Activated CD4-positive, alpha-beta T cell treated with anti-CD3 and anti-CD28 coated beads, Interleukin-2, amount 10 ng/mL, durations not matched to agents 24 days and 14 days (primary cell): ENCODE results near the gene RLIM. TPM values are rescaled to one million over a fixed set of nuclear protein-coding genes. Genes with fewer than 3 reads are reported as not detected.

Experiments used
- DNase-seq: peaks from one replicate; pipeline ENCODE4 v3.0.0; 2022
- H3K27ac Mint-ChIP-seq: one replicate; pipeline ENCODE4 v1.8.0; 2022; ENCODE audit warnings: mild to moderate bottlenecking, mixed read lengths
- H3K27me3 Mint-ChIP-seq: one replicate; pipeline ENCODE4 v1.8.0; 2022; ENCODE audit warnings: mixed read lengths
- H3K36me3 Mint-ChIP-seq: one replicate; pipeline ENCODE4 v1.8.0; 2022; ENCODE audit warnings: low read depth, mild to moderate bottlenecking, mixed read lengths
- H3K4me1 Mint-ChIP-seq: one replicate; pipeline ENCODE4 v1.8.0; 2021; ENCODE audit warnings: mixed read lengths
- H3K4me3 Mint-ChIP-seq: one replicate; pipeline ENCODE4 v1.8.0; 2022; ENCODE audit warnings: mild to moderate bottlenecking, moderate library complexity, mixed read lengths
- H3K9me3 Mint-ChIP-seq: one replicate; pipeline ENCODE4 v1.8.0; 2021; ENCODE audit warnings: mixed read lengths
- intact Hi-C: fragments of 100-400 bp; cut with micrococcal nuclease; formaldehyde crosslinking; loops from one replicate; pipeline ENCODE4 v1.15.1; 2023
- total RNA-seq: library from RNA; stranded (reverse); gene quantifications from 2 replicates; pipeline ENCODE4 v1.2.3, GENCODE V29; 2022

RLIM gene
- total RNA-seq, 1 donor from 2014 or later: 34.2 TPM

DNA sequence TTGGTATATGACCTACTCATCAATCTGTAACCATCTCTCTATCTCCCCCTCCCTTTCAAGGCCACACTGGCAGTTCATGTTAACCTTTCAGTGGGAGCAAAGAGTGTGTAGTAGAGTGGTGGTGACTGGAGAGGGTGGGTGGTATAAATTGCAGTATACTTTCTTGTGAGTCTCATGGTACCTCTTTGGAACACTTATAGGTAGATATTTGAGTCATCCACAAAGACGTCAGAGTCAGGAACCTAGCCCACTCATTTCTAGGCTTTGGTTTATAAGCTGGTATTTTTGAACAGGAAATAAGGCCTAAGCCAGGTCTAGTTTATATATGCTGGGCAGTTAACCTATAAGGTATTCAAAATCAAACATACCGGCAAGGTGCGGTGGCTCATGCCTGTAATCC lies 36.3 kb downstream of the RLIM start:
- intact Hi-C loops: loop anchor here (1.0 kb wide), 1 partner anchor 36 kb away; the partner anchor contains the start of gene RLIM
- H3K36me3 Mint-ChIP-seq: peaks cover 5% of the 10 kb centered on the region
- H3K27ac Mint-ChIP-seq: peak overlapping the region; percentile 25
- no peak for DNase-seq
- peaks cover 9% of the 10 kb centered on the region for H3K4me1 Mint-ChIP-seq
- no peaks in the 10 kb centered on the region for H3K9me3 Mint-ChIP-seq
- no peak overlapping the region for H3K4me3 Mint-ChIP-seq
- no peaks in the 10 kb centered on the region for H3K27me3 Mint-ChIP-seq

DNA sequence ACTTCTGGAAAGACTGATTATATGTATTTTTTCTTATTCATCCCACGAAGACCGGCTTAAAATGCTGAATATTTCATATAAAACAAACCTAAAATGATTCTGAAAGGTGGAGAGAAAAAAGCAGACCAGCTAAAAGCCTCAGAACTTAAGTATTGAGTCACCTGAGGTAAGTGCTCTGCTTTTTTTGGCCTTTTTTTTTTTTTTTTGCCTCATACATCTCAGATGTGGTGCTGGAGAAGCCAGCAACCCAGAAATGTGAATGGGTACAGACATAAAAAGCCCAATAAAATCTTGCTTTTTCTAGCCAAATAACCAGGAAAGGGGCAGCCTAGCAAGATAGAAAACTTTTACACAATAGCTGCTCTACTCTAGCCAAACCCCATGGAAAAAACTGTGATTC lies 57.0 kb downstream of the RLIM start:
- intact Hi-C loops: no loop called here
- no peak overlapping the region for H3K27ac Mint-ChIP-seq

DNA sequence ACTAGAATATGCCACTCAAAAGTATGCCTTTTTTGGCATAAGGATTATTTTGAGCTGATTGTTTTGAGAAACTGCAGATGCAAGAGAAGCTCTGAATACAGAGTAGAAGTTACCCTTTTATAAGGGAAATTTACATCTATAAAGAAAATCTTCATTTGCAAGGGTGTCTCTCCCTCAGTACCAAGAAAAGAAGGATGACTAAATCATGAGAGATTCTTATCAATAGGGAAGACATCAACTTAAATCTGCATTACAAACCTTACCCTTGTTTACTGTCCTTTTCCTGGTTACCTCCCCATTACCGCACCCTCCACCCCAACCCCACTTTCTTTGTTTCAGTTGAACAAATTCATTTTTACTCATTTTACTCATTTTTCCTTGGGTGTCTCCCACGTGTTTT lies 62.5 kb downstream of the RLIM start:
- intact Hi-C loops: loop anchor here (5.0 kb wide), 1 partner anchor 260 kb away; no protein-coding TSS in a partner anchor
- Mint-ChIP-seq H3K27ac (no peak overlapping the region), H3K4me1 (peaks cover 2% of the 10 kb centered on the region), H3K9me3 (no peaks in the 10 kb centered on the region), H3K27me3 (no peaks in the 10 kb centered on the region), H3K36me3 (no peaks in the 10 kb centered on the region), H3K4me3 (no peak overlapping the region)
- DNase-seq: no peak

More for the DNA sequence above, 57.0 kb downstream of the RLIM start:
- Mint-ChIP-seq H3K27me3 (no peaks in the 10 kb centered on the region), H3K9me3 (no peaks in the 10 kb centered on the region), H3K4me3 (no peak overlapping the region), H3K36me3 (no peaks in the 10 kb centered on the region), H3K4me1 (no peaks in the 10 kb centered on the region)
- DNase-seq: no peak

DNA sequence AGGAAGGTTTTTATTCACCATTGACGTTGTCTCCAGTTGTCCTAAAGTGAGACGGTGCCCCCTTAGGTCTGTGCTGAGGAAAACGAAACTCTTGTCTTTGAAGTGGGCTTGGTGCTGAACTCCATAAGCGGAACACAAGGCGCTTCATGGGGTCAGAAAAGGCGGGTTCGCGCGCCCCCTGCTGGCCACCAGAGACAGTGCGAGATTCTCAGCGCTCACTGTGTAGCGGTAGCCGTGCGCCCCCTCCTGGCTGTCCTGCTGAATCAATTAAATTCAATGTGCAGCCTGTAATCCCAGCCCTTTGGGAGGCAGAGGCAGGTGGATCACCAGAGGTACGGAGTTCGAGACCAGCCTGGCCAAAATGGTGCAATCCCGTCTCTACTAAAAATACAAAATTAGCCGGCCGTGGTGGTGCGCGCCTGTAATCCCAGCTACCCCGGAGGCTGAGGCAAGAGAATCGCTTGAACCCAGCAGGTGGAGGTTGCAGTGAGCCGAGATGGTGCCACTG lies 64.1 kb downstream of the RLIM start:
- Mint-ChIP-seq H3K4me3 (peak overlapping the region; percentile 53), H3K4me1 (peaks cover 2% of the 10 kb centered on the region), H3K36me3 (no peaks in the 10 kb centered on the region), H3K27me3 (no peaks in the 10 kb centered on the region), H3K27ac (peak overlapping the region; percentile 17), H3K9me3 (no peaks in the 10 kb centered on the region)
- peak; percentile 93 for DNase-seq
- intact Hi-C loops: loop anchor here (1.0 to 5.0 kb wide), 2 partner anchors 167 to 258 kb away; no protein-coding TSS in a partner anchor

DNA sequence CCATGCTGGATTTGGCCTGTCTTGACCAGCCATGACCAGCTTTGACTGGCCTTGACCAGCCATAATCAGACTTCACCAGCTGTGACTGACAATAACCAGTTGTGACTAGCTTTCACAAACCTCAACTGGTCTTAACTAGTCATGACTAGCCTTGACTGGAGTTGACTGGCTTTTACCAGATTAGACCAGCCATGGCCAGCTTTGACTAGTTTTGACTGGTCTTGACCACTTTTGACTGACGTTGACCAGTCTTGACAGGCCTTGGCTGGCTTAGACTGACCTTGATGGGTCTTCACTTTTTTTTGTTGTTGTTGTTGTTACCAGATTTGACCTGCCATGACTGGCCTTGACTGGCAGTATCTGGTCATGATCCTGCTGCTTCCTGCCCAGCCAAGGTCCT lies 67.4 kb downstream of the RLIM start:
- H3K4me3 Mint-ChIP-seq: no peak overlapping the region
- H3K36me3 Mint-ChIP-seq: no peaks in the 10 kb centered on the region
- peaks cover 2% of the 10 kb centered on the region for H3K4me1 Mint-ChIP-seq
- no peak for DNase-seq
- no peaks in the 10 kb centered on the region for H3K9me3 Mint-ChIP-seq
- intact Hi-C loops: no loop called here
- no peaks in the 10 kb centered on the region for H3K27me3 Mint-ChIP-seq
- no peak overlapping the region for H3K27ac Mint-ChIP-seq

DNA sequence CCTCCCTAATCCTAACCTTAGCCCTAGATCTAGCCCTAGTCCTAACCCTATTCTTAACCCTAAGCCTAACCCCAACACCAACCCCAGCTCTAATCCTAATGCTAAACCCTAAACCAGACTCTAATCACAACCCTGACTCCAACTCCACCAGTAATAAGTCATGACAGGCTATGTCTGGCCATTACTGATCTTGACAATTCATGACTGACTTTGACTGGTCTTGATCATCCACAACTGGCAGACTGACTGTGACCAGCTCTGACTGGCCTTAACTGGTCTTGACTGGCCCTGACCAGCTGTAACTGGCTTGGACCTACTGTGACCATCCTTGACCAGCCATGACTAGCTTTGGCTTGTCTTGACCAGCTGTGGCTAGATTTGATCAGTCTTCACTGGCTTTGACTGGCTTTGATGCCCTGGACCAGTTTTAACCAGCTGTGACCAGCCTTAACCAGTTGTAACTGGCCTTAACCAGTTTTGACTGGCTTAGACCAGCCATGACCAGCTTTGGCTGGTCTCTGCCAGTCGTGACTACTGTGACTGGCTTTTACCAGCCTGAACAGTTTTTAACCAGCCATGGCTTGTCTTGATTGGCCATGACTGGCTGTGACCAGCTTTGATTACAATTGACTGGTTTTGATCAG lies 68.4 kb downstream of the RLIM start:
- Mint-ChIP-seq H3K4me3 (no peak overlapping the region), H3K27me3 (no peaks in the 10 kb centered on the region), H3K36me3 (no peaks in the 10 kb centered on the region), H3K27ac (no peak overlapping the region), H3K9me3 (no peaks in the 10 kb centered on the region), H3K4me1 (peaks cover 4% of the 10 kb centered on the region)
- no peak for DNase-seq
- intact Hi-C loops: no loop called here

DNA sequence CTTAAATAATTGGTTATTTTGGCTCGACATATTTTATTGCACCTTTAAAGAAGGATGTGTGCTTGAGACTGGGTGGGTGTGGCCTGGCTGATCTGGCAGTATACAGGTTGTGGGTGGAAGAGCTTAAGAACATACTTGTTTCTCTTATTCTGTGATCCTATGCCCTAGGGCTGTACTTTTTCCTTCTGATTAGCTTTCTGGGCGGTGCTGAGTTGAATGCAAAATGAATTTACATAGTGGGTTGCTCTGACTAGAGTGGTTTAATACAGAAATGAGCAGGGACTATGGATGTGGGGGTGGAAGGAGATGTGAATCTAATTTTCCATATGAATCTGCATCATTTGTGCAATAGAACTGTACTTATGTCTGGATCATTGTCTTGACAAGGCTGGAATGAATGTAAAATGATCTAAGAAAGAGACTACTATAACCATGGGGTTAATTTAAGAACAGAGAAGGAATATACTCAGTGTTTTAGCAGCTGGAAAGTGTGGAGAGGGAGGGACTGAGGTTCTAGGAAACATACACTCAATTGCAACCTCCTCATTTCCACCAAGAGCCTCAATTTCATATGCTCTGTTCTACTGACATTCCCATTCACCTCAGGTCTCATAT lies 73.7 kb downstream of the RLIM start:
- no peak for DNase-seq
- H3K4me1 Mint-ChIP-seq: peaks cover 16% of the 10 kb centered on the region
- H3K9me3 Mint-ChIP-seq: no peaks in the 10 kb centered on the region
- H3K4me3 Mint-ChIP-seq: no peak overlapping the region
- peak overlapping the region; percentile 51 for H3K27ac Mint-ChIP-seq
- H3K36me3 Mint-ChIP-seq: no peaks in the 10 kb centered on the region
- no peaks in the 10 kb centered on the region for H3K27me3 Mint-ChIP-seq
- intact Hi-C loops: loop anchor here (1.0 kb wide), 2 partner anchors 39 to 89 kb away; no protein-coding TSS in a partner anchor

DNA sequence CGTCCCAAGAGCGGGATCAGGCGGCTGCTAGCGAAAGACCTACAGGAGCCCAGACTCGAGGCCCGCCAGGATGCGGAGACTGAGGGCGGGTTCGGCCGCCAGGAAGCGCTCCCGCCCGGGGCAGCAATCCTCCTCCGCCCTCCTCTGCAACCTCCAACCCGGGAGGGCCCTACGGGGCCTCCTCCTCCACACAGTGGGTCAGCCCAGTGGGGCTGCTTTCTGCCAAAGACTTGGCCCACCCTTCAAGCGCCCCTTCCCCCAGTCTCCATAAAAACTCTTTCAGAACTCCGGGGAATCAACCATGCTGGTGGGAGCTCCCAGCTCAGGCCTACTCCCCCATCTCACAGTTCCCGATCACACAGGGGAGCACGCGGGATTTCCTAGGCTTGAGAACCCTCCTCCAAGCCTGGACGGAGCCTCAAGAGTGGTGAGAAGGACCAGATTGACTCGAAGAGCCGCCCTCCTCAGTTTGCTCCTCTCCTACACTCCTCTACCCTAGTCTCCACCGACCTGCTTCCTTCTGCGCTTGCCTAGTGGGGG lies 77.5 kb downstream of the RLIM start:
- no peak for DNase-seq
- H3K4me3 Mint-ChIP-seq: peak overlapping the region; percentile 78
- H3K4me1 Mint-ChIP-seq: peaks cover 22% of the 10 kb centered on the region
- H3K27ac Mint-ChIP-seq: peak overlapping the region; percentile 78
- H3K9me3 Mint-ChIP-seq: no peaks in the 10 kb centered on the region
- H3K27me3 Mint-ChIP-seq: no peaks in the 10 kb centered on the region
- intact Hi-C loops: loop anchor here (5.0 kb wide), 1 partner anchor 155 kb away; no protein-coding TSS in a partner anchor
- no peaks in the 10 kb centered on the region for H3K36me3 Mint-ChIP-seq

DNA sequence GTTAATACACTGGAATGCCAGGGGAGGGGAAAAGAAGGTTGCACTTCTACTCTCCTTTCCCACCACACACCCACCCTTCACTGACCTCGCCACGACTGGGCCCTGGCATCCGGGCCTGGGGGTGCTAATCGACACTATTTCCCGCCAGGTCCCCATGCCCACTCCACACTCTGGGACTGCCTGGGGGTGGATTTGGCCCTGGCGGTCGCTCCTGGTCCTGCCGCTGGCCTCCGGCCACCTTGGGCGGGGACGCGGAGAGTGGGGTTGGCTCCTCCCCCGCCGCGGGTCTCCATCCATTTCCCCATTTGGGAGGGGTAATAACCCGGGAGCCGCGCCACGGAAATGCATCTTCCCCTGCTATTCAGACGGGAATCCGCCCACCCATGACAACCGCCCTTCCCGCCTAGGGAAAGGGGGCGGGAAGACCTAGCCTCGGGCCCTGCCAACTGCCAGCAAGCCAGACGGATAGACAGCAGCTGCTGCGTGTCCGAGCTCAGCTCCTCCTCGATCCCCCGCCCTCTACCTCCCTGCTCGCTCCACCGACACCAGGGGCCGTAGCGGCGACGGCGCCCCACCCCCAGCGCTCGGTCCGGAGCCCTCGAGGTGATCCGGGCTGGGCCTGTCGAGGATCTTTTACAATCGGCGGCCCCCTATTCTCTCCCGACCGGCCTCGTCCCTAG lies 78.1 kb downstream of the RLIM start:
- H3K36me3 Mint-ChIP-seq: no peaks in the 10 kb centered on the region
- no peaks in the 10 kb centered on the region for H3K27me3 Mint-ChIP-seq
- no peaks in the 10 kb centered on the region for H3K9me3 Mint-ChIP-seq
- peak; percentile 75 for DNase-seq
- H3K27ac Mint-ChIP-seq: peak overlapping the region; percentile 82
- peaks cover 20% of the 10 kb centered on the region for H3K4me1 Mint-ChIP-seq
- intact Hi-C loops: loop anchor here (5.0 kb wide), 1 partner anchor 154 kb away; no protein-coding TSS in a partner anchor
- H3K4me3 Mint-ChIP-seq: peak overlapping the region; percentile 78

DNA sequence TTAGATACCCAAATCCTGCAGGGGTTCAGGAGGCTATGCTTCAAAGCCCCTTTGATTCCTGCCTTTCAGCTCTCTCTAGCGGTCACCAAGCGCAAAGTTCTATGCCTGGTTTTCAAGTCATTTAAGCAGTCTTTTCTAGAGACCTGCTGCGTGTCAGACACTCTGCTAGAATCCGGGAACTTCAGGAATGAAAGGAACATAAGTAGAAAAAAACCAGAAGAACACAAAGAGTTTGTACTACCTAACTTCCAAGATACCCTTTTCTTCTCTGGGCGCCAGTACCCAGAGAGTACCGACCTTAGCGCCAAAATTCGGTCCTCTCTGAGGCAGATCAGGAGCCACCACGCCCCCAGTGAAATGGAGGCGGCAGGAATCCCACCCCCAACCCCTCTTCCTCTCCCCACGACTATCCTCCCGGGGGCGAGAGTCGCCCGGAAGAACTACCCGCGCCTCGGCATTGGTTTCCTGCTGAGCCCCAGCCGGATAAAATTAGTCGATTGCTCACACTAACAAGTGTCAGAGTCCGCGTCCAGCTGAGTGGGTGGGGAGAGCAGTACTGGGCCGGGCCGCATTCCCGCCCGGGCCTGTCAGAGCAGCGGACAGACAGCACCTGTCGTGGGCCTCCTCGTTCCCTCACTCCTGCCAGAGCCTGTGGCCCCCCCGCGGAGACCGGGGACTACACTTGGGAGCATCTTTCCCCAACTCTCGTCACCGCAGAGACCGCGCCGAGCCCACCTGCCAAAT lies 78.8 kb downstream of the RLIM start:
- Mint-ChIP-seq H3K4me1 (peaks cover 16% of the 10 kb centered on the region), H3K4me3 (peak overlapping the region; percentile 78), H3K36me3 (no peaks in the 10 kb centered on the region), H3K27ac (peak overlapping the region; percentile 82), H3K27me3 (no peaks in the 10 kb centered on the region), H3K9me3 (no peaks in the 10 kb centered on the region)
- intact Hi-C loops: loop anchor here (1.0 to 5.0 kb wide), 3 partner anchors 79 to 243 kb away; partner anchors contain the start of gene RLIM
- DNase-seq: peak; percentile 74

Other genes starting within 250 kb of the RLIM start
- gene SLC16A2, start 193.1 kb downstream of the RLIM start, total RNA-seq: 0.40 and 0.58 TPM in 2 replicates